Gastroesophageal sphincter (tissue), 3 donors: ENCODE measurements around the gene UTS2.

Source experiments
- POLR2A ChIP-seq, 2 donors: fragments of 450-650 bp; IDR thresholded peaks; one replicate each; pipeline ENCODE4 v1.6.1; 2017; ENCODE audit warnings: antibody characterized with exemption in 2 of 2, mild to moderate bottlenecking in 2 of 2, moderate library complexity in 1 of 2
- TF ChIP-seq, protein P1 (sequence below), 4 experiments: fragments of 200-600 bp in 2 of 4; fragments of 450-650 bp in 2 of 4; sonication (generic) in 1 of 4; IDR thresholded peaks; one replicate each; pipeline ENCODE4 v1.5.1; 2017 to 2019; ENCODE audit warnings: antibody characterized with exemption in 4 of 4, mild to moderate bottlenecking in 2 of 4, moderate library complexity in 2 of 4

GRCh38 chr1:7884757-7885156 lies 31.9 kb upstream of the UTS2 start:
- TF ChIP-seq POLR2A (IDR thresholded peaks at IDR 0.05), result no peak
- TF ChIP-seq, protein P1, sequence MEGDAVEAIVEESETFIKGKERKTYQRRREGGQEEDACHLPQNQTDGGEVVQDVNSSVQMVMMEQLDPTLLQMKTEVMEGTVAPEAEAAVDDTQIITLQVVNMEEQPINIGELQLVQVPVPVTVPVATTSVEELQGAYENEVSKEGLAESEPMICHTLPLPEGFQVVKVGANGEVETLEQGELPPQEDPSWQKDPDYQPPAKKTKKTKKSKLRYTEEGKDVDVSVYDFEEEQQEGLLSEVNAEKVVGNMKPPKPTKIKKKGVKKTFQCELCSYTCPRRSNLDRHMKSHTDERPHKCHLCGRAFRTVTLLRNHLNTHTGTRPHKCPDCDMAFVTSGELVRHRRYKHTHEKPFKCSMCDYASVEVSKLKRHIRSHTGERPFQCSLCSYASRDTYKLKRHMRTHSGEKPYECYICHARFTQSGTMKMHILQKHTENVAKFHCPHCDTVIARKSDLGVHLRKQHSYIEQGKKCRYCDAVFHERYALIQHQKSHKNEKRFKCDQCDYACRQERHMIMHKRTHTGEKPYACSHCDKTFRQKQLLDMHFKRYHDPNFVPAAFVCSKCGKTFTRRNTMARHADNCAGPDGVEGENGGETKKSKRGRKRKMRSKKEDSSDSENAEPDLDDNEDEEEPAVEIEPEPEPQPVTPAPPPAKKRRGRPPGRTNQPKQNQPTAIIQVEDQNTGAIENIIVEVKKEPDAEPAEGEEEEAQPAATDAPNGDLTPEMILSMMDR (IDR thresholded peaks at IDR 0.05), result no peak
